Stimulated activated CD8-positive, alpha-beta memory T cell treated with anti-CD3 and anti-CD28 coated beads, Interleukin-7, amount 100 ng/mL, for 24 hours (primary cell): Measurements from ENCODE around the gene MRGPRE.

Source experiments
- DNase-seq: peaks from one replicate; pipeline ENCODE4 v3.0.0-alpha.2; 2020; ENCODE audit warnings: low read depth

MRGPRE gene

GRCh38 chr11:3196161-3197043, 35.8 kb downstream of the MRGPRE start:
- no peak for DNase-seq

GRCh38 chr11:3195251-3196160, 36.7 kb downstream of the MRGPRE start:
- DNase-seq, result no peak

GRCh38 chr11:3194016-3194816, 38.0 kb downstream of the MRGPRE start:
- no peak for DNase-seq

- no peak for DNase-seq
Observed at GRCh38 chr11:3193373-3194015, 38.7 kb downstream of the MRGPRE start.

- DNase-seq, result no peak
Observed at GRCh38 chr11:3192511-3193372, 39.5 kb downstream of the MRGPRE start.

GRCh38 chr11:3191586-3192324, 40.5 kb downstream of the MRGPRE start:
- no peak for DNase-seq

GRCh38 chr11:3190600-3190999, 41.6 kb downstream of the MRGPRE start:
- DNase-seq, result no peak

GRCh38 chr11:3189886-3190583, 42.2 kb downstream of the MRGPRE start:
- DNase-seq, result no peak

GRCh38 chr11:3189196-3189843, 42.9 kb downstream of the MRGPRE start:
- DNase-seq, result no peak

GRCh38 chr11:3188496-3189195, 43.6 kb downstream of the MRGPRE start:
- no peak for DNase-seq

GRCh38 chr11:3186166-3186953, 45.9 kb downstream of the MRGPRE start:
- no peak for DNase-seq

- no peak for DNase-seq
Observed at GRCh38 chr11:3184732-3185347, 47.4 kb downstream of the MRGPRE start.

- no peak for DNase-seq
Observed at GRCh38 chr11:3183523-3183922, 48.7 kb downstream of the MRGPRE start.

- no peak for DNase-seq
Observed at GRCh38 chr11:3182462-3182852, 49.8 kb downstream of the MRGPRE start.

GRCh38 chr11:3181725-3182461, 50.3 kb downstream of the MRGPRE start:
- DNase-seq, result no peak

GRCh38 chr11:3180869-3181268, 51.3 kb downstream of the MRGPRE start:
- DNase-seq, result no peak
